Activated CD4-positive, alpha-beta memory T cell treated with anti-CD3 and anti-CD28 coated beads for 36 hours (primary cell): ENCODE results near the gene CD72. TPM values are rescaled to one million over a fixed set of nuclear protein-coding genes. Genes with fewer than 3 reads are reported as not detected.

Source experiments
- CTCF ChIA-PET: fragments of 350-600 bp; sonication (Branson Sonifier 250); formaldehyde crosslinking; loops from one replicate; lab custom pipeline; 2021; ENCODE audit warnings: antibody characterized with exemption, inconsistent platforms; lab: Charles Lee
- POLR2A ChIA-PET: fragments of 350-600 bp; sonication (Branson Sonifier 250); formaldehyde crosslinking; loops from one replicate; lab custom pipeline; 2021; ENCODE audit warnings: antibody characterized with exemption; lab: Charles Lee
- DNase-seq: peaks from one replicate; pipeline ENCODE4 v3.0.0-alpha.2; 2020
- H3K27ac Mint-ChIP-seq: one replicate; pipeline ENCODE4 v1.8.0; 2021; ENCODE audit warnings: mixed read lengths
- H3K27me3 Mint-ChIP-seq: one replicate; pipeline ENCODE4 v1.8.0; 2021; ENCODE audit warnings: mixed read lengths
- H3K36me3 Mint-ChIP-seq: one replicate; pipeline ENCODE4 v1.8.0; 2021; ENCODE audit warnings: mixed read lengths
- H3K4me1 Mint-ChIP-seq: one replicate; pipeline ENCODE4 v1.8.0; 2021; ENCODE audit warnings: low read depth, mixed read lengths
- H3K4me3 Mint-ChIP-seq: one replicate; pipeline ENCODE4 v1.8.0; 2021; ENCODE audit warnings: mild to moderate bottlenecking, mixed read lengths
- H3K9me3 Mint-ChIP-seq: one replicate; pipeline ENCODE4 v1.8.0; 2021; ENCODE audit warnings: mixed read lengths
- intact Hi-C: fragments of 100-400 bp; cut with micrococcal nuclease; formaldehyde crosslinking; loops from one replicate; pipeline ENCODE4 v1.15.1; 2023
- total RNA-seq, 2 experiments: library from RNA; stranded (reverse); gene quantifications; one replicate each; pipeline ENCODE4 v1.2.3, GENCODE V29; 2021

The CD72 gene
- total RNA-seq, 2 experiments from 2014 or later: 9.4 to 9.8 TPM

- POLR2A ChIA-PET: interaction anchor here (0.6 to 3.3 kb wide), 7 partner anchors 11 to 55 kb away, joined by 3 to 43 read pairs (median 3); no protein-coding TSS in a partner anchor
- peaks cover 72% of the 10 kb centered on the region for H3K4me1 Mint-ChIP-seq
- peak overlapping the region; percentile 86 for H3K4me3 Mint-ChIP-seq
- peak; percentile 42 for DNase-seq
- CTCF ChIA-PET: interaction anchor here (0.6 to 12.1 kb wide), 19 partner anchors 11 to 131 kb away, joined by 3 to 101 read pairs (median 5); partner anchors contain the start of genes CD72, CREB3, TLN1 and TPM2
- peaks cover 2% of the 10 kb centered on the region for H3K27me3 Mint-ChIP-seq
- peaks cover 41% of the 10 kb centered on the region for H3K36me3 Mint-ChIP-seq
- peaks cover 2% of the 10 kb centered on the region for H3K9me3 Mint-ChIP-seq
- intact Hi-C loops: loop anchor here (2.0 to 5.0 kb wide), 4 partner anchors 38 to 587 kb away; partner anchors contain the start of genes HINT2, TESK1 and VCP
- peak overlapping the region; percentile 96 for H3K27ac Mint-ChIP-seq
Observed at GRCh38 chr9:35658968-35659220, 40.7 kb upstream of the CD72 start.

DNA sequence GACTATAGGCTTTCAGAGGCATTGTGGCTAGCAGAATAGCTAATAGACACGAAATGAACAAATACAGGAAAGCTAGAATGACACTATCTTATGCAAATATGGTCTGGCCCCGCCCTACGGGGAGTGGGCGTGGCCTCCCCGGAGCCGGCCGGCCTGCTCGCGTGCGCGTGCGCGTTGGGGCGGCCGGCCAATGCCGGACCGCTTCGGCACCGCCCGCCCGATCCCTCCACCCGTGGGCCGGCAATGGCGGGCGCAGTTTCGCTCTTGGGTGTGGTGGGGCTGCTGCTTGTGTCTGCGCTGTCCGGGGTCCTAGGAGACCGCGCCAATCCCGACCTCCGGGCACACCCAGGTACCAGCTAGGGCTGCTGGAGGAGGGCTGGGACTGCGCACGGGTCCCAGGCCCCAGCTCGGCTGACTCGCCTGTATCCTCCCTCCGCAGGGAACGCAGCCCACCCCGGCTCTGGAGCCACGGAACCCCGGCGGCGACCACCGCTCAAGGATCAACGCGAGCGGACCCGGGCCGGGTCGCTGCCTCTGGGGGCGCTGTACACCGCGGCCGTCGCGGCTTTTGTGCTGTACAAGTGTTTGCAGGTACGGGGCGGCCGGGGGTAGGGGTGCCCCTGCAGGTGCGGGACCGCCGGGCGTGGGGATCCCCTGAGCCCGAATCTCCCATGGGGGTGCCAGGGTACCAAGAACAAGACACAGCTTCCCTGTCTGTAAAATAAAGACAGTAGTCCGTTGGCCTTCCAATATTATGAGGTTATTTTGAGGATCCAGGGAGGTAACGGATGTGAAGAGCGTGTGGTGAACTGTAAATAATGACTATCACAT, 40.1 kb upstream of the CD72 start, which contains the start of gene CCDC107:
Gene CCDC107 (plus strand): TSS at position 156 of the 831 bp plus-strand sequence. CDS start 88 bp downstream, at position 244.
- H3K27ac Mint-ChIP-seq: peak within 1 kb of the TSS; percentile 96
- peaks cover 68% of the 10 kb centered on the region for H3K4me1 Mint-ChIP-seq
- peaks cover 2% of the 10 kb centered on the region for H3K27me3 Mint-ChIP-seq
- peak within 1 kb of the TSS; percentile 86 for H3K4me3 Mint-ChIP-seq
- DNase-seq: peak; percentile 85
- CTCF ChIA-PET: interaction anchor here (0.6 to 12.1 kb wide), 28 partner anchors 9 to 223 kb away, joined by 3 to 101 read pairs (median 4); partner anchors contain the start of genes CA9, CD72, CREB3 and GBA2
- intact Hi-C loops: loop anchor here (2.0 to 5.0 kb wide), 4 partner anchors 39 to 586 kb away; partner anchors contain the start of genes HINT2, TESK1 and VCP
- POLR2A ChIA-PET: interaction anchor here (0.6 to 3.3 kb wide), 11 partner anchors 10 to 98 kb away, joined by 3 to 43 read pairs (median 3); partner anchors contain the start of genes CREB3 and TLN1
- peaks cover 40% of the 10 kb centered on the region for H3K36me3 Mint-ChIP-seq
- peaks cover 2% of the 10 kb centered on the region for H3K9me3 Mint-ChIP-seq

- H3K27me3 Mint-ChIP-seq: peaks cover 2% of the 10 kb centered on the region
- H3K4me1 Mint-ChIP-seq: peaks cover 64% of the 10 kb centered on the region
- peaks cover 2% of the 10 kb centered on the region for H3K9me3 Mint-ChIP-seq
- peak within 1 kb of the TSS; percentile 96 for H3K27ac Mint-ChIP-seq
- intact Hi-C loops: loop anchor here (1.0 to 5.0 kb wide), 7 partner anchors 8 to 585 kb away; partner anchors contain the start of genes CREB3, HINT2, TESK1 and TLN1
- peaks cover 33% of the 10 kb centered on the region for H3K36me3 Mint-ChIP-seq
- DNase-seq: peak; percentile 96
- H3K4me3 Mint-ChIP-seq: peak within 1 kb of the TSS; percentile 86
- ChIA-PET CTCF (interaction anchor here (0.7 to 12.1 kb wide), 21 partner anchors 10 to 224 kb away, joined by 3 to 101 read pairs (median 5); partner anchors contain the start of genes CA9, CREB3, GBA2 and RGP1), POLR2A (interaction anchor here (0.6 to 3.3 kb wide), 14 partner anchors 10 to 99 kb away, joined by 3 to 43 read pairs (median 3); partner anchors contain the start of genes CREB3 and TLN1)
Observed at GRCh38 chr9:35657546-35658136, 39.4 kb upstream of the CD72 start, which contains the start of gene RMRP. TSS of gene RMRP (minus strand) at chr9:35658019.

- CTCF ChIA-PET: interaction anchor here (0.9 to 12.1 kb wide), 11 partner anchors 10 to 225 kb away, joined by 3 to 101 read pairs (median 8); partner anchors contain the start of genes CA9, CREB3, SPAG8 and TLN1
- Mint-ChIP-seq H3K27me3 (peaks cover 2% of the 10 kb centered on the region), H3K9me3 (peaks cover 2% of the 10 kb centered on the region), H3K27ac (peak overlapping the region; percentile 96), H3K4me3 (peak overlapping the region; percentile 86), H3K4me1 (peaks cover 61% of the 10 kb centered on the region), H3K36me3 (peaks cover 28% of the 10 kb centered on the region)
- DNase-seq: no peak
- POLR2A ChIA-PET: interaction anchor here (0.7 to 3.3 kb wide), 6 partner anchors 9 to 75 kb away, joined by 3 to 43 read pairs (median 6); partner anchors contain the start of genes CREB3 and TLN1
- intact Hi-C loops: loop anchor here (1.0 to 5.0 kb wide), 5 partner anchors 8 to 585 kb away; partner anchors contain the start of genes CREB3, TLN1 and VCP
Observed at GRCh38 chr9:35656831-35657545, 38.8 kb upstream of the CD72 start.

DNA sequence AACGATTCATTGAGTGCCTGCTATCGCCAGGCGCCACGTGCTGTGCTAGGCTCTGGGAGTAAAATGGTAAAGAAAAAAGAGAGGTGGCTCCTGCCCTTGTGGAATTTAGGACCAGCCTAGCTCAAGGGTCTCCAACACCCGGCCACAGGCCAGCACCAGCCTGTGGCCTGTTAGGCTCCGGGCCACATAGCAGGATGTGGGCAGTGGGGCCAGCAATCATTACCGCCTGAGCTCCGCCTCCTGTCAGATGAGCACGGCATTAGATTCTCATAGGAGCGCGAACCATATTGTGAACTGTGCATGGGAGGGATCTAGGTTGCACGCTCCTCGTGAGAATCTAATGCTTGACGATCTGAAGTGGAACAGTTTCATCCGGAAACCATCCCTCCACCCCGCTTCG, 38.1 kb upstream of the CD72 start:
- ChIA-PET POLR2A (interaction anchor here (1.0 to 3.3 kb wide), 3 partner anchors 8 to 37 kb away, joined by 3 to 43 read pairs (median 4); no protein-coding TSS in a partner anchor), CTCF (interaction anchor here (1.3 to 12.1 kb wide), 4 partner anchors 9 to 73 kb away, joined by 3 to 101 read pairs (median 44); partner anchors contain the start of genes CREB3 and TLN1)
- DNase-seq: no peak
- Mint-ChIP-seq H3K27ac (peak overlapping the region; percentile 45), H3K36me3 (peaks cover 23% of the 10 kb centered on the region), H3K4me3 (peak overlapping the region; percentile 5), H3K9me3 (peaks cover 2% of the 10 kb centered on the region), H3K4me1 (peaks cover 62% of the 10 kb centered on the region), H3K27me3 (peaks cover 2% of the 10 kb centered on the region)
- intact Hi-C loops: loop anchor here (5.0 kb wide), 2 partner anchors 41 to 584 kb away; partner anchors contain the start of gene VCP

GRCh38 chr9:35653611-35654010, 35.4 kb upstream of the CD72 start:
- intact Hi-C loops: no loop called here
- Mint-ChIP-seq H3K4me3 (no peak overlapping the region), H3K36me3 (peaks cover 13% of the 10 kb centered on the region), H3K4me1 (peaks cover 51% of the 10 kb centered on the region), H3K9me3 (peaks cover 2% of the 10 kb centered on the region), H3K27ac (no peak overlapping the region), H3K27me3 (peaks cover 2% of the 10 kb centered on the region)
- CTCF ChIA-PET: interaction anchor here (1.1 kb wide), 1 partner anchor 37 kb away, joined by 3 read pairs; no protein-coding TSS in a partner anchor
- POLR2A ChIA-PET: no interaction called here
- DNase-seq: no peak

- POLR2A ChIA-PET: no interaction called here
Observed at GRCh38 chr9:35652829-35653209, 34.6 kb upstream of the CD72 start.

DNA sequence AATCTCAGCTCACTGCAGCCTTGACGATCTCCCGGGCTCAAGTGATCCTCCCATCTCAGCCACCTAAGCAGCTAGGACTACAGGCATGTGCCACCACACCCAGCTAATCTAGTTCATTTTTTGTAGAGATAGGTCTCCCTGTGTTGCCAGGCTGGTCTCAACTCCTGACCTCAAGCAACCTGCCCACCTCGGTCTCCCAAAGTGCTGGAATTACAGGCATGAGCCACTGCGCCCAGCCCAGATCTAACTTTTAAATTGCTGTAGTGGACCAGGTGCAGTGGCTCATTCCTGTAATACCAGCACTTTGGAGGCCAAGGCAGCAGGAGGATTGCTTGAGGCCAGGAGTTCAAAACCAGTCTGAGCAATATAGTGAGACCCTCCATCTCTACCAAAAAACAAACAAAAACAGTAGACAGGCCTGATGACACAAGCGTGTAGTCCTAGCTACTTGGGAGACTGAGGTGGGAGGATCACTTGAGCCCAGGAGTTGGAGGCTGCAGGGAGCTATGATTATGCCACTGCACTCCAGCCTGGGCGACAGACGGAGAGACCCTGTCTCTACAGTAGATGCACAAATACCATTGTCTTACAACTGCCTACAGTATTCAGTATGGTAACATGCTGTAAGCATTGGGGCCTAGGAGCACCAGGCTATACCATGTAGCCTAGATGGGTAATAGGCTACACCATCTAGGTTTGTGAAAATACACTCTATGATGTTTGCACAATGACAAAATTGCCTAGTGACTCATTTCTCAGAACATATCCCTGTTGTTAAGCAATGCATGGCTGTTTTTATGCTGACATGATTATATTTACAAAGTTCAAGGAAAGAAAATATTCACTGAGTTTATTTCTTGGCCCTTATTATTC, 34.0 kb upstream of the CD72 start:
- no peaks in the 10 kb centered on the region for H3K9me3 Mint-ChIP-seq
- peak overlapping the region; percentile 1 for H3K4me3 Mint-ChIP-seq
- intact Hi-C loops: no loop called here
- H3K27me3 Mint-ChIP-seq: no peaks in the 10 kb centered on the region
- DNase-seq: no peak
- H3K36me3 Mint-ChIP-seq: peaks cover 10% of the 10 kb centered on the region
- ChIA-PET CTCF (interaction anchor here (1.7 kb wide), 1 partner anchor 44 kb away, joined by 4 read pairs; no protein-coding TSS in a partner anchor), POLR2A (no interaction called here)
- H3K27ac Mint-ChIP-seq: peak overlapping the region; percentile 96
- peaks cover 57% of the 10 kb centered on the region for H3K4me1 Mint-ChIP-seq

More at GRCh38 chr9:35652829-35653209, 34.6 kb upstream of the CD72 start:
- peaks cover under 1% of the 10 kb centered on the region for H3K9me3 Mint-ChIP-seq
- no peak for DNase-seq
- CTCF ChIA-PET: no interaction called here
- H3K4me3 Mint-ChIP-seq: no peak overlapping the region
- H3K27me3 Mint-ChIP-seq: peaks cover under 1% of the 10 kb centered on the region
- H3K4me1 Mint-ChIP-seq: peaks cover 57% of the 10 kb centered on the region
- intact Hi-C loops: no loop called here
- peaks cover 13% of the 10 kb centered on the region for H3K36me3 Mint-ChIP-seq
- H3K27ac Mint-ChIP-seq: no peak overlapping the region

- ChIA-PET POLR2A (interaction anchor here (0.6 to 4.6 kb wide), 9 partner anchors 7 to 82 kb away, joined by 3 to 43 read pairs (median 6); partner anchors contain the start of genes ARHGEF39, CCDC107, CREB3 and RMRP), CTCF (interaction anchor here (0.8 to 6.2 kb wide), 9 partner anchors 7 to 84 kb away, joined by 3 to 82 read pairs (median 5); partner anchors contain the start of genes CCDC107, CREB3, RMRP and TLN1)
- intact Hi-C loops: no loop called here
- DNase-seq: peak; percentile 61
- Mint-ChIP-seq H3K9me3 (no peaks in the 10 kb centered on the region), H3K36me3 (peaks cover 10% of the 10 kb centered on the region), H3K27ac (peak within 1 kb of the TSS; percentile 96), H3K4me1 (peaks cover 49% of the 10 kb centered on the region), H3K4me3 (peak within 1 kb of the TSS; percentile 93), H3K27me3 (no peaks in the 10 kb centered on the region)
Observed at GRCh38 chr9:35650341-35651158, 32.3 kb upstream of the CD72 start, which contains the start of gene SIT1. TSS of gene SIT1 (minus strand) at chr9:35650931. CDS start at chr9:35650853, 78 bp downstream.
